GM19467 (cell line): Measurements from ENCODE around the gene GASK1A.
"Not testable (repeated sequence)": the region's sequence is repeated elsewhere in the genome, so short reads cannot be mapped to it uniquely, and the experiment has no call there.

ENCODE experiments used
- ATAC-seq: cut with Tn5 transposase; IDR thresholded peaks from one replicate; pipeline ENCODE4 v1.9.1; 2021; ENCODE audit warnings: mild to moderate bottlenecking, moderate library complexity; ENCODE audit not compliant: unreplicated experiment

Gene GASK1A

GRCh38 chr3:43055806-43056770 lies 77.0 kb downstream of the GASK1A start:
- no peak for ATAC-seq

GRCh38 chr3:43059456-43059855 lies 80.3 kb downstream of the GASK1A start:
- no peak for ATAC-seq

- no peak for ATAC-seq
These were observed 82.2 kb downstream of the GASK1A start for GRCh38 chr3:43061101-43061895.

GRCh38 chr3:43062040-43062563 lies 83.0 kb downstream of the GASK1A start:
- no peak for ATAC-seq

GRCh38 chr3:43062564-43063040 lies 83.5 kb downstream of the GASK1A start:
- ATAC-seq = no peak

GRCh38 chr3:43063114-43063513 lies 84.0 kb downstream of the GASK1A start:
- no peak for ATAC-seq

- ATAC-seq = not testable (repeated sequence)
These were observed 91.6 kb downstream of the GASK1A start for GRCh38 chr3:43070670-43071069.

- no peak for ATAC-seq
These were observed 92.3 kb downstream of the GASK1A start for GRCh38 chr3:43071313-43071893.

- no peak for ATAC-seq
These were observed 93.2 kb downstream of the GASK1A start for GRCh38 chr3:43072361-43072760.

GRCh38 chr3:43073116-43073835 lies 94.2 kb downstream of the GASK1A start:
- ATAC-seq = no peak

GRCh38 chr3:43073836-43074220 lies 94.7 kb downstream of the GASK1A start:
- ATAC-seq = no peak

- ATAC-seq = no peak
These were observed 95.4 kb downstream of the GASK1A start for GRCh38 chr3:43074482-43074881.

- ATAC-seq = no peak
These were observed 96.0 kb downstream of the GASK1A start for GRCh38 chr3:43074901-43075689.

- no peak for ATAC-seq
These were observed 97.0 kb downstream of the GASK1A start for GRCh38 chr3:43075904-43076661.

- no peak for ATAC-seq
These were observed 97.7 kb downstream of the GASK1A start for GRCh38 chr3:43076857-43077256.

- no peak for ATAC-seq
These were observed 98.2 kb downstream of the GASK1A start for GRCh38 chr3:43077261-43077660.

- no peak for ATAC-seq
These were observed 98.6 kb downstream of the GASK1A start for GRCh38 chr3:43077707-43078106.

GRCh38 chr3:43079536-43080332 lies 100.6 kb downstream of the GASK1A start:
- no peak for ATAC-seq
